HAP-1 (cell line): Measurements from ENCODE around the gene TIAM2.
"Not testable (repeated sequence)": the region's sequence is repeated elsewhere in the genome, so short reads cannot be mapped to it uniquely, and the experiment has no call there.

Source experiments
- DNase-seq, 2 experiments: peaks; one replicate each; pipeline ENCODE4 v3.0.0-alpha.2; 2016 to 2020; ENCODE audit warnings: low spot score in 2 of 2
- H3K27me3 ChIP-seq: fragments of 250-450 bp; sonication (Bioruptor Pico); 2 replicates; pipeline ENCODE4 v1.5.1; 2020; ENCODE audit warnings: low read depth, mild to moderate bottlenecking, moderate library complexity
- H3K36me3 ChIP-seq: fragments of 250-450 bp; sonication (Bioruptor Pico); replicated peaks from 2 replicates; pipeline ENCODE4 v1.5.1; 2020; ENCODE audit warnings: mild to moderate bottlenecking
- H3K4me1 ChIP-seq: fragments of 250-450 bp; sonication (Bioruptor Pico); 2 replicates; pipeline ENCODE4 v1.5.1; 2020; ENCODE audit warnings: mild to moderate bottlenecking
- H3K4me3 ChIP-seq: fragments of 250-450 bp; sonication (Bioruptor Pico); 2 replicates; pipeline ENCODE4 v1.5.1; 2020; ENCODE audit warnings: mild to moderate bottlenecking, moderate library complexity
- H3K9me3 ChIP-seq: fragments of 250-450 bp; sonication (Bioruptor Pico); 2 replicates; pipeline ENCODE4 v1.5.1; 2020; ENCODE audit warnings: mild to moderate bottlenecking, moderate library complexity
- in situ Hi-C: fragments of 300-500 bp; cut with MboI; formaldehyde crosslinking; loops from 3 replicates; pipeline ENCODE4 v1.14.3; 2020; ENCODE audit warnings: low sequenced_read_pairs, inconsistent platforms, mixed read lengths

The TIAM2 gene

GRCh38 chr6:155089746-155090145 lies 94.6 kb downstream of the TIAM2 start:
- Histone ChIP-seq H3K36me3 (no peaks in the 10 kb centered on the region), H3K27me3 (no peaks in the 10 kb centered on the region), H3K9me3 (no peaks in the 10 kb centered on the region), H3K4me1 (peaks cover 9% of the 10 kb centered on the region), H3K4me3 (no peak overlapping the region)
- DNase-seq: no peak
- in situ Hi-C loops: no loop called here

GRCh38 chr6:155090166-155090565 lies 95.1 kb downstream of the TIAM2 start:
- no peak overlapping the region for H3K4me3 ChIP-seq
- H3K27me3 ChIP-seq: no peaks in the 10 kb centered on the region
- in situ Hi-C loops: no loop called here
- no peak for DNase-seq
- peaks cover 4% of the 10 kb centered on the region for H3K4me1 ChIP-seq
- no peaks in the 10 kb centered on the region for H3K9me3 ChIP-seq
- H3K36me3 ChIP-seq: no peaks in the 10 kb centered on the region

GRCh38 chr6:155091756-155092155 lies 96.6 kb downstream of the TIAM2 start:
- no peak for DNase-seq
- in situ Hi-C loops: no loop called here
- H3K9me3 ChIP-seq: no peaks in the 10 kb centered on the region
- no peak overlapping the region for H3K4me3 ChIP-seq
- H3K36me3 ChIP-seq: no peaks in the 10 kb centered on the region
- H3K27me3 ChIP-seq: no peaks in the 10 kb centered on the region
- H3K4me1 ChIP-seq: no peaks in the 10 kb centered on the region

GRCh38 chr6:155093430-155093829 lies 98.3 kb downstream of the TIAM2 start:
- no peak for DNase-seq
- in situ Hi-C loops: no loop called here
- H3K27me3 ChIP-seq: no peaks in the 10 kb centered on the region
- H3K36me3 ChIP-seq: no peaks in the 10 kb centered on the region
- H3K9me3 ChIP-seq: no peaks in the 10 kb centered on the region
- H3K4me3 ChIP-seq: no peak overlapping the region
- no peaks in the 10 kb centered on the region for H3K4me1 ChIP-seq

GRCh38 chr6:155100087-155100486 lies 105.0 kb downstream of the TIAM2 start:
- Histone ChIP-seq H3K9me3 (no peaks in the 10 kb centered on the region), H3K4me1 (peaks cover 7% of the 10 kb centered on the region), H3K4me3 (no peak overlapping the region), H3K27me3 (no peaks in the 10 kb centered on the region), H3K36me3 (no peaks in the 10 kb centered on the region)
- DNase-seq: no peak
- in situ Hi-C loops: no loop called here

GRCh38 chr6:155100591-155100990 lies 105.5 kb downstream of the TIAM2 start:
- in situ Hi-C loops: no loop called here
- no peak for DNase-seq
- no peak overlapping the region for H3K4me3 ChIP-seq
- peaks cover 7% of the 10 kb centered on the region for H3K4me1 ChIP-seq
- H3K9me3 ChIP-seq: no peaks in the 10 kb centered on the region
- H3K27me3 ChIP-seq: no peaks in the 10 kb centered on the region
- no peaks in the 10 kb centered on the region for H3K36me3 ChIP-seq

- H3K9me3 ChIP-seq, H3K4me3 ChIP-seq, H3K27me3 ChIP-seq, H3K36me3 ChIP-seq, in situ Hi-C loops, H3K4me1 ChIP-seq: not testable (repeated sequence)
- DNase-seq: peak; percentile 44 to 62
Measured at GRCh38 chr6:155103083-155103645, 108.0 kb downstream of the TIAM2 start.

GRCh38 chr6:155103816-155104366 lies 108.8 kb downstream of the TIAM2 start:
- Histone ChIP-seq H3K27me3 (no peaks in the 10 kb centered on the region), H3K4me1 (peaks cover 7% of the 10 kb centered on the region), H3K36me3 (no peaks in the 10 kb centered on the region), H3K9me3 (no peaks in the 10 kb centered on the region), H3K4me3 (no peak overlapping the region)
- DNase-seq: no peak
- in situ Hi-C loops: no loop called here

GRCh38 chr6:155106456-155107115 lies 111.5 kb downstream of the TIAM2 start:
- no peaks in the 10 kb centered on the region for H3K27me3 ChIP-seq
- no peak overlapping the region for H3K4me3 ChIP-seq
- DNase-seq: no peak
- H3K4me1 ChIP-seq: peaks cover 17% of the 10 kb centered on the region
- in situ Hi-C loops: no loop called here
- no peaks in the 10 kb centered on the region for H3K36me3 ChIP-seq
- no peaks in the 10 kb centered on the region for H3K9me3 ChIP-seq

- DNase-seq: no peak
- no peaks in the 10 kb centered on the region for H3K36me3 ChIP-seq
- H3K4me1 ChIP-seq: peaks cover 19% of the 10 kb centered on the region
- no peaks in the 10 kb centered on the region for H3K9me3 ChIP-seq
- in situ Hi-C loops: no loop called here
- no peak overlapping the region for H3K4me3 ChIP-seq
- no peaks in the 10 kb centered on the region for H3K27me3 ChIP-seq
Measured at GRCh38 chr6:155107432-155108069, 112.4 kb downstream of the TIAM2 start.

GRCh38 chr6:155108070-155108820 lies 113.1 kb downstream of the TIAM2 start:
- Histone ChIP-seq H3K27me3 (no peaks in the 10 kb centered on the region), H3K4me3 (no peak overlapping the region), H3K36me3 (no peaks in the 10 kb centered on the region), H3K4me1 (peaks cover 14% of the 10 kb centered on the region), H3K9me3 (no peaks in the 10 kb centered on the region)
- no peak for DNase-seq
- in situ Hi-C loops: no loop called here

- Histone ChIP-seq H3K36me3 (no peaks in the 10 kb centered on the region), H3K4me1 (peaks cover 12% of the 10 kb centered on the region), H3K4me3 (no peak overlapping the region), H3K27me3 (no peaks in the 10 kb centered on the region), H3K9me3 (no peaks in the 10 kb centered on the region)
- in situ Hi-C loops: no loop called here
- DNase-seq: peak; percentile 38 to 71
Measured at GRCh38 chr6:155110721-155111120, 115.6 kb downstream of the TIAM2 start.

GRCh38 chr6:155112757-155113156 lies 117.6 kb downstream of the TIAM2 start:
- no peak overlapping the region for H3K4me3 ChIP-seq
- H3K9me3 ChIP-seq: no peaks in the 10 kb centered on the region
- H3K27me3 ChIP-seq: no peaks in the 10 kb centered on the region
- in situ Hi-C loops: no loop called here
- no peaks in the 10 kb centered on the region for H3K36me3 ChIP-seq
- DNase-seq: no peak
- H3K4me1 ChIP-seq: peaks cover 12% of the 10 kb centered on the region
